ENCODE data around the gene SLC43A1. TPM values are rescaled to one million over a fixed set of nuclear protein-coding genes. Genes with fewer than 3 reads are reported as not detected.

SLC43A1 gene
- total RNA-seq, 1 donor from 2014 or later = 5.2 TPM

GRCh38 chr11:57497303-57498247, 17.9 kb downstream of the SLC43A1 start:
- H3K36me3 Mint-ChIP-seq (ENCODE audit: unreplicated experiment) = no peaks in the 10 kb centered on the region
- TF ChIP-seq, protein P1, sequence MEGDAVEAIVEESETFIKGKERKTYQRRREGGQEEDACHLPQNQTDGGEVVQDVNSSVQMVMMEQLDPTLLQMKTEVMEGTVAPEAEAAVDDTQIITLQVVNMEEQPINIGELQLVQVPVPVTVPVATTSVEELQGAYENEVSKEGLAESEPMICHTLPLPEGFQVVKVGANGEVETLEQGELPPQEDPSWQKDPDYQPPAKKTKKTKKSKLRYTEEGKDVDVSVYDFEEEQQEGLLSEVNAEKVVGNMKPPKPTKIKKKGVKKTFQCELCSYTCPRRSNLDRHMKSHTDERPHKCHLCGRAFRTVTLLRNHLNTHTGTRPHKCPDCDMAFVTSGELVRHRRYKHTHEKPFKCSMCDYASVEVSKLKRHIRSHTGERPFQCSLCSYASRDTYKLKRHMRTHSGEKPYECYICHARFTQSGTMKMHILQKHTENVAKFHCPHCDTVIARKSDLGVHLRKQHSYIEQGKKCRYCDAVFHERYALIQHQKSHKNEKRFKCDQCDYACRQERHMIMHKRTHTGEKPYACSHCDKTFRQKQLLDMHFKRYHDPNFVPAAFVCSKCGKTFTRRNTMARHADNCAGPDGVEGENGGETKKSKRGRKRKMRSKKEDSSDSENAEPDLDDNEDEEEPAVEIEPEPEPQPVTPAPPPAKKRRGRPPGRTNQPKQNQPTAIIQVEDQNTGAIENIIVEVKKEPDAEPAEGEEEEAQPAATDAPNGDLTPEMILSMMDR (IDR thresholded peaks at IDR 0.05; ENCODE audit: partially characterized antibody, unreplicated experiment) = no peak
- peaks cover 12% of the 10 kb centered on the region for H3K9me3 Mint-ChIP-seq (ENCODE audit: unreplicated experiment)
- no peak for DNase-seq
- peak overlapping the region; percentile 60 for H3K27ac Mint-ChIP-seq (ENCODE audit: unreplicated experiment)
- H3K4me1 Mint-ChIP-seq (ENCODE audit: low read depth, unreplicated experiment) = peaks cover 43% of the 10 kb centered on the region
- H3K27me3 Mint-ChIP-seq (ENCODE audit: unreplicated experiment) = peaks cover 8% of the 10 kb centered on the region
- H3K4me3 Mint-ChIP-seq (ENCODE audit: unreplicated experiment) = peak overlapping the region; percentile 24

DNA sequence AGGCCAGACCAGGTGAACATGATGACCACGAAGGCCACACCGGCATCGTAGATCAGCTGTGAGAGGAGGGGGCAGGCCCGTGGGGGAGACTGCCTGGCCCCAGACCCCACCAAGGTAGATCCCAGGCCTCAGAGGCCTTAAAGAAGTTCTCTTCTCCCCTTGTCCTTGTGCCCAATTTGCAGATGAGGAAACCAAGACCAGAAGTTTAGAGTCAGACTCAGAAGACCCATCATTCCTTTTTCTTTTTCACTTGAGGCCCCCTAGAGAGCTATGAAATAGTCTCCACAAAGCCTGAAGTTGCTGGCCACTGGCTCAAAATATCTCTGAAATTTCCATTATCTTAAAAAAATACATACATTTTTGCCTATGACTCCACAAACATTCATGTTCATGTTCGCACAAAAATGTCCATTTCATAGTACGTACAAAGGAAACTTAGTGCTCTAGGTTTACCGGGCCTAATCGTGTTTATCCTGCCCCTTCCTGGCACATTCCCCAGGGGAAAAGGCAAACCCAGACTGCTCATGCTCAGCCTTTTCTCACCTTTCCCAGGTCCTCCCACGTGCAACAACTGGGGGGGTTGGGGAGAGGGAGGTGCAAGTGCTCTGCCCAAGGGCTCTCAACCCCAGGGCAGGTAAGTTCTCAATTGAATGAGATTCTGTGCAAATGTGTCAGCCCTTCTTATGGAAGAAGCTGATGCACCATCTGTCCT, 19.2 kb downstream of the SLC43A1 start:
- TF ChIP-seq, protein P1 (IDR thresholded peaks at IDR 0.05; ENCODE audit: partially characterized antibody, unreplicated experiment) = no peak
- H3K9me3 Mint-ChIP-seq (ENCODE audit: unreplicated experiment) = peaks cover 9% of the 10 kb centered on the region

GRCh38 chr11:57493507-57494503, 21.7 kb downstream of the SLC43A1 start:
- H3K36me3 Mint-ChIP-seq (ENCODE audit: unreplicated experiment) = no peaks in the 10 kb centered on the region
- H3K27ac Mint-ChIP-seq (ENCODE audit: unreplicated experiment) = no peak overlapping the region
- peak; percentile 62 for DNase-seq
- no peak overlapping the region for H3K4me3 Mint-ChIP-seq (ENCODE audit: unreplicated experiment)
- TF ChIP-seq, protein P1 (IDR thresholded peaks at IDR 0.05; ENCODE audit: partially characterized antibody, unreplicated experiment) = peak; percentile 93
- H3K9me3 Mint-ChIP-seq (ENCODE audit: unreplicated experiment) = peaks cover 7% of the 10 kb centered on the region
- peaks cover 31% of the 10 kb centered on the region for H3K4me1 Mint-ChIP-seq (ENCODE audit: low read depth, unreplicated experiment)
- H3K27me3 Mint-ChIP-seq (ENCODE audit: unreplicated experiment) = peaks cover 3% of the 10 kb centered on the region

More for the DNA sequence above, 19.2 kb downstream of the SLC43A1 start:
- peaks cover 42% of the 10 kb centered on the region for H3K4me1 Mint-ChIP-seq (ENCODE audit: low read depth, unreplicated experiment)
- H3K27ac Mint-ChIP-seq (ENCODE audit: unreplicated experiment) = peak overlapping the region; percentile 88
- H3K36me3 Mint-ChIP-seq (ENCODE audit: unreplicated experiment) = no peaks in the 10 kb centered on the region
- H3K4me3 Mint-ChIP-seq (ENCODE audit: unreplicated experiment) = peak overlapping the region; percentile 65
- DNase-seq = no peak
- H3K27me3 Mint-ChIP-seq (ENCODE audit: unreplicated experiment) = peaks cover 6% of the 10 kb centered on the region

GRCh38 chr11:57491371-57492061, 24.0 kb downstream of the SLC43A1 start:
- TF ChIP-seq, protein P1 (IDR thresholded peaks at IDR 0.05; ENCODE audit: partially characterized antibody, unreplicated experiment) = peak; percentile 68
- peak; percentile 69 for DNase-seq
- H3K27ac Mint-ChIP-seq (ENCODE audit: unreplicated experiment) = no peak overlapping the region
- no peaks in the 10 kb centered on the region for H3K36me3 Mint-ChIP-seq (ENCODE audit: unreplicated experiment)
- no peak overlapping the region for H3K4me3 Mint-ChIP-seq (ENCODE audit: unreplicated experiment)
- H3K4me1 Mint-ChIP-seq (ENCODE audit: low read depth, unreplicated experiment) = peaks cover 26% of the 10 kb centered on the region
- peaks cover 5% of the 10 kb centered on the region for H3K27me3 Mint-ChIP-seq (ENCODE audit: unreplicated experiment)
- H3K9me3 Mint-ChIP-seq (ENCODE audit: unreplicated experiment) = no peaks in the 10 kb centered on the region

Data from glutamatergic neuron (in vitro differentiated cells).